Measurements from ENCODE around the gene CACNB3.
"Not testable (repeated sequence)": the region's sequence is repeated elsewhere in the genome, so short reads cannot be mapped to it uniquely, and the experiment has no call there.

Gene CACNB3

GRCh38 chr12:48873096-48873495 is 54.8 kb downstream of the CACNB3 start:
- H3K27me3 ChIP-seq (replicated peaks; ENCODE audit: control insufficient read depth, insufficient read depth, low read length): no peaks in the 10 kb centered on the region
- no peak overlapping the region for H3K4me3 ChIP-seq (replicated peaks; ENCODE audit: low read depth, low read length)
- DNase-seq (ENCODE audit: extremely low read depth, insufficient read length): no peak
- TF ChIP-seq CTCF (IDR thresholded peaks at IDR 0.05; ENCODE audit: insufficient read depth, low read length, poor library complexity, severe bottlenecking): no peak
- H3K36me3 ChIP-seq (ENCODE audit: control insufficient read depth, insufficient read depth, low read length): no peaks in the 10 kb centered on the region

- H3K27me3 ChIP-seq (replicated peaks; ENCODE audit: control insufficient read depth, insufficient read depth, low read length); DNase-seq (ENCODE audit: extremely low read depth, insufficient read length); H3K4me3 ChIP-seq (replicated peaks; ENCODE audit: low read depth, low read length); H3K36me3 ChIP-seq (ENCODE audit: control insufficient read depth, insufficient read depth, low read length): not testable (repeated sequence)
Measured at GRCh38 chr12:48873534-48873933, 55.2 kb downstream of the CACNB3 start.

- no peak for DNase-seq (ENCODE audit: extremely low read depth, insufficient read length)
- Histone ChIP-seq H3K36me3 (ENCODE audit: control insufficient read depth, insufficient read depth, low read length) (no peaks in the 10 kb centered on the region), H3K27me3 (replicated peaks; ENCODE audit: control insufficient read depth, insufficient read depth, low read length) (no peaks in the 10 kb centered on the region; the same call in 1 of the 2 replicates), H3K4me3 (replicated peaks; ENCODE audit: low read depth, low read length) (no peak overlapping the region)
- no peak for TF ChIP-seq CTCF (IDR thresholded peaks at IDR 0.05; ENCODE audit: insufficient read depth, low read length, poor library complexity, severe bottlenecking)
Measured at GRCh38 chr12:48875944-48876515, 57.7 kb downstream of the CACNB3 start.

Data from GM06990 (cell line).